Osteoblast (primary cell): Measurements from ENCODE around the gene C1orf52. TPM values are rescaled to one million over a fixed set of nuclear protein-coding genes. Genes with fewer than 3 reads are reported as not detected.

ENCODE experiments used
- DNase-seq: peaks from one replicate; pipeline ENCODE4 v3.0.0; 2011; ENCODE audit warnings: low spot score, mixed read lengths; ENCODE audit not compliant: insufficient read length; ENCODE audit errors: missing footprints
- H2AFZ ChIP-seq: 2 replicates; pipeline ENCODE4 v1.6.0; 2011; ENCODE audit warnings: mild to moderate bottlenecking, low read length
- H3K27ac ChIP-seq: 2 replicates; pipeline ENCODE4 v1.5.1; 2011; ENCODE audit warnings: mild to moderate bottlenecking, low read depth, low read length, moderate library complexity
- H3K27me3 ChIP-seq: 2 replicates; pipeline ENCODE4 v1.6.0; 2012; ENCODE audit warnings: mild to moderate bottlenecking, control low read depth, inconsistent platforms, low read length, moderate library complexity; ENCODE audit not compliant: insufficient read depth
- H3K36me3 ChIP-seq: 2 replicates; pipeline ENCODE4 v1.5.1; 2011; ENCODE audit warnings: mild to moderate bottlenecking, low read length, control low read depth, moderate library complexity; ENCODE audit not compliant: insufficient read depth
- H3K4me1 ChIP-seq: 2 replicates; pipeline ENCODE4 v1.5.1; 2011; ENCODE audit warnings: mild to moderate bottlenecking, low read length, control low read depth, moderate library complexity; ENCODE audit not compliant: insufficient read depth
- H3K4me2 ChIP-seq: 2 replicates; pipeline ENCODE4 v1.6.0; 2011; ENCODE audit warnings: mild to moderate bottlenecking, low read length; ENCODE audit not compliant: insufficient read depth
- H3K4me3 ChIP-seq: fragments of 200-600 bp; sonication (generic); 3 replicates; pipeline ENCODE4 v1.5.1; 2012; ENCODE audit warnings: mild to moderate bottlenecking, low read length, inconsistent platforms; ENCODE audit not compliant: insufficient read depth
- H3K79me2 ChIP-seq: 2 replicates; pipeline ENCODE4 v1.6.0; 2012; ENCODE audit warnings: mild to moderate bottlenecking, low read length, control low read depth, inconsistent platforms; ENCODE audit not compliant: insufficient read depth
- H3K9me3 ChIP-seq: 2 replicates; pipeline ENCODE4 v1.5.1; 2011; ENCODE audit warnings: low read depth, low read length, control low read depth
- H4K20me1 ChIP-seq: 2 replicates; pipeline ENCODE4 v1.6.0; 2012; ENCODE audit warnings: mild to moderate bottlenecking, low read length, control low read depth; ENCODE audit not compliant: insufficient read depth
- total RNA-seq: library from RNA; depleted of rRNA; stranded (reverse); fragments of >200 nt; gene quantifications from 2 replicates; pipeline ENCODE4 v1.2.3, GENCODE V29; 2012
- TF ChIP-seq, protein P1 (sequence below): IDR thresholded peaks from 2 replicates; pipeline ENCODE4 v1.5.1; 2011; ENCODE audit warnings: mild to moderate bottlenecking, low read depth, low read length, moderate library complexity; ENCODE audit errors: extremely low read depth

The C1orf52 gene
- total RNA-seq, 1 donor, result 13.0 TPM

DNA sequence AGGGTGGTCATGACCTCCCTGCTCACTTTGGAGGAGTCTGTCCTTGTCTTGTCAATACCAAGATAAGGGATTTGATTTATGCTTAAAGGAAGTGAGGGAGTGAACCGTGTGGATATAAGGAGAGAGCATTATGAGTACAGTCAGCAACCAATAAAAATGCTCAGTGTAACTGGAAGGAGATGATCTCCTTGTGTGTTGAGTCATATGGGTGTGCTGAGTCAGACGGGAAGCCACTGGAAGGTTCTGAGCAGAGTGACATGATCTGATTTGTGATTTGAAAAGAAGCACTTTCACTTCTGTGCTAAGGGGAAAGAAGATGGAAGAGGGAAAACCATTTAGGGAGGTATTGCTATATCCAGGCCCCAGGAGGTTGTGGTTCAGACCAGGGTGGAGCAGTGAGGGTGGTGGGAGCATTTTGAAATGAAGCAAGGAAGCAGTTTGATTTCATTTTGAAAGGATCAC is 19.4 kb upstream of the C1orf52 start:
- H2AFZ ChIP-seq, result peak overlapping the region; percentile 67
- H3K27me3 ChIP-seq, result no peaks in the 10 kb centered on the region
- peaks cover 23% of the 10 kb centered on the region for H3K79me2 ChIP-seq
- peaks cover 29% of the 10 kb centered on the region for H3K4me1 ChIP-seq
- peaks cover 10% of the 10 kb centered on the region for H4K20me1 ChIP-seq
- peak overlapping the region; percentile 78 for H3K27ac ChIP-seq
- H3K4me3 ChIP-seq, result peak overlapping the region; percentile 53
- H3K4me2 ChIP-seq, result peak overlapping the region; percentile 82
- no peaks in the 10 kb centered on the region for H3K9me3 ChIP-seq
- DNase-seq, result peak; percentile 96
- TF ChIP-seq, protein P1, sequence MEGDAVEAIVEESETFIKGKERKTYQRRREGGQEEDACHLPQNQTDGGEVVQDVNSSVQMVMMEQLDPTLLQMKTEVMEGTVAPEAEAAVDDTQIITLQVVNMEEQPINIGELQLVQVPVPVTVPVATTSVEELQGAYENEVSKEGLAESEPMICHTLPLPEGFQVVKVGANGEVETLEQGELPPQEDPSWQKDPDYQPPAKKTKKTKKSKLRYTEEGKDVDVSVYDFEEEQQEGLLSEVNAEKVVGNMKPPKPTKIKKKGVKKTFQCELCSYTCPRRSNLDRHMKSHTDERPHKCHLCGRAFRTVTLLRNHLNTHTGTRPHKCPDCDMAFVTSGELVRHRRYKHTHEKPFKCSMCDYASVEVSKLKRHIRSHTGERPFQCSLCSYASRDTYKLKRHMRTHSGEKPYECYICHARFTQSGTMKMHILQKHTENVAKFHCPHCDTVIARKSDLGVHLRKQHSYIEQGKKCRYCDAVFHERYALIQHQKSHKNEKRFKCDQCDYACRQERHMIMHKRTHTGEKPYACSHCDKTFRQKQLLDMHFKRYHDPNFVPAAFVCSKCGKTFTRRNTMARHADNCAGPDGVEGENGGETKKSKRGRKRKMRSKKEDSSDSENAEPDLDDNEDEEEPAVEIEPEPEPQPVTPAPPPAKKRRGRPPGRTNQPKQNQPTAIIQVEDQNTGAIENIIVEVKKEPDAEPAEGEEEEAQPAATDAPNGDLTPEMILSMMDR, result no peak
- no peaks in the 10 kb centered on the region for H3K36me3 ChIP-seq

DNA sequence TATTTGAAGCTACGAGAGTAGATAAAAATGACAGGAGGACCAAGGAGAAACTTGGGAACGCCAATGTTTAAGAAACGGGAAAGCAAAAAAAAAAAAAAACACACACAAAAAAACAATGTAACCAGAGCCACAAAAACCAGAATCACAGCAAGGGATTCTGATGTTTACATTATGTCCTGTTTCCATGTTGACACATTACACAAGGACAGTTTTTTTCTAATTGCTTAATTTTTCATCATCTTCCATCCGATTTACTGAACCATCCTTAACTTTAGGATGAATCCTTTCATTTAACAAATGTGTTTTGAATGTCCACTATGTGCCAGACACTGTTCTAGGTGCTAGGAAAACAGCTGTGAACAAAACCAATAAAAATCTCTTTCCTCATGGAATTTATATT is 18.3 kb upstream of the C1orf52 start:
- Histone ChIP-seq H3K27ac (no peak overlapping the region), H3K27me3 (no peaks in the 10 kb centered on the region), H3K9me3 (no peaks in the 10 kb centered on the region), H3K4me1 (peaks cover 33% of the 10 kb centered on the region), H4K20me1 (peaks cover 18% of the 10 kb centered on the region), H2AFZ (no peak overlapping the region), H3K79me2 (peaks cover 34% of the 10 kb centered on the region), H3K4me3 (no peak overlapping the region), H3K36me3 (peaks cover 1% of the 10 kb centered on the region), H3K4me2 (no peak overlapping the region)
- TF ChIP-seq, protein P1, result no peak
- no peak for DNase-seq

DNA sequence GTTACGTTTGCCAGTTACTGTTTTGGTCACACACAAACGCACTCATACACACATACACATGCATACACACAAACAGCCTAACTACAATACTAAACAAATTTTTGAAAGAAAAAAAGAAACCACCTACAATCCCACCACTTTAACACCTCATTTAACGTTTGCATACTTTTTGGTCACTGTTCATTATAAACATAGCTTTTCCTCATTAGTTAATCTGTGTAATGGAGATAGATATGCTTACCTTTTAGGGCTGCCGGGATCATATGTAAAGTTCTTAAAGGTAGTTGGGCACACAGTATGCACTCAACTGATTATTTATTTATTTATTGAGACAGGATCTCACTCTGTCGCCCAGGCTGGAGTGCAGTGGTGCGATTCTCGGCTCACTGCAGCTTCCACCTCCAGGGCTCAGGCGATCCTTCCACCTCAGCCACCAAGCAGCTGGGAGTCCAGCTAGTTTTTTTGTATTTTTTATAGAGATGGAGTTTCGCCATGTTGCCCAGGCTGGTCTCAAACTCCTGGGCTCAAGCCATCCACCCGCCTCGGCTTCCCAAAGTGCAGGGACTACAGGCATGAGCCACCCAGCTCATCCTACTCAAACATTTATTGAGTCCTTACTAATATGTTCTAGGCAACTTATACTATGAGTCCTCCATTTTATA is 17.6 kb upstream of the C1orf52 start:
- peaks cover 33% of the 10 kb centered on the region for H3K4me1 ChIP-seq
- no peaks in the 10 kb centered on the region for H3K27me3 ChIP-seq
- H3K36me3 ChIP-seq, result peaks cover 6% of the 10 kb centered on the region
- H3K27ac ChIP-seq, result peak overlapping the region; percentile 86
- no peak for DNase-seq
- TF ChIP-seq, protein P1, result no peak
- H3K4me2 ChIP-seq, result peak overlapping the region; percentile 92
- H3K4me3 ChIP-seq, result peak overlapping the region; percentile 82
- H3K9me3 ChIP-seq, result no peaks in the 10 kb centered on the region
- H2AFZ ChIP-seq, result peak overlapping the region; percentile 85
- H3K79me2 ChIP-seq, result peaks cover 41% of the 10 kb centered on the region
- peaks cover 23% of the 10 kb centered on the region for H4K20me1 ChIP-seq

DNA sequence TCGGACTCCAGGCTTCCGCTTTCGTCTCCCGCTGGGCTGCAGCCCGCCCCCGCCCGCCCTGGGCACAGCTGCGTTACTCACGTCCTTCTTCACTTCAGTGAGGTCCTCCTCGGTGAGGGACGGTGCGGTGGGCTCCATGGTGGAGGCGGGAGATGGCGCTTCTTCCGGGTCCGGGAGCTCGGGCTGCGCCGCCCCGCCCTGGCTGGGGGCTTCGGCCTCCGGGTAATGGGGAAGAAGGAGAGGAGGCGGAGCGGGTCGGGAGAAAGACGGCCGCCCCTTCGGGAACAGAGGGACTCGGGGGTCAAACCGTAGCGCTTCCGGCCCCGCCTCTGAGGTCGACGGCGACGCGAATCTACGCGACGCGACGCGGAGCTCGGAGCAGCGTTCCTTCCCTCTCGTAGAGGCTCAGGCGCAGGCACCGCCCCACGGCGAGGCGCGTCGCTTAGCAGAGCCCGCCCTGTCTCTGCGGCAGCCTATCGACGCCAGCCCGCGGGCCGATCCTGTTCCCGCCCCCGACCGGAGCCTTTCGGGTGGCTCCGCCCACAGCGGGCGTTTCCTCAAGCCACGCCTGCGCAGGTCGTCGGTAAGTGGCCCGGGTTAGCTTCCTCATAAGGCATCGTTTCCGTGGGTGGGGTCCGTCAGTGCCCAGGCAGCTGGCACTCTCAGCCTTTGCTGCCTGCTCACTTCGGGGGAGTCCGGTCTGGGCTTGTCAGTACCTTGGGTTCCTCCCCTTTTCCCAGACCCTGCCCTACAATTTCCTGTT is 16.9 kb upstream of the C1orf52 start, which contains the start of gene BCL10:
Gene BCL10, minus strand, starts transcription at position 418 of the 763 bp plus-strand sequence. Its CDS starts 280 bp downstream, at position 138.
- peak; percentile 96 for DNase-seq
- Histone ChIP-seq H3K9me3 (no peaks in the 10 kb centered on the region), H3K4me3 (peak within 1 kb of the TSS; percentile 82), H2AFZ (peak within 1 kb of the TSS; percentile 85), H3K36me3 (peaks cover 6% of the 10 kb centered on the region), H3K4me1 (peaks cover 33% of the 10 kb centered on the region), H3K79me2 (peaks cover 48% of the 10 kb centered on the region), H3K27me3 (no peaks in the 10 kb centered on the region), H3K27ac (peak within 1 kb of the TSS; percentile 86), H4K20me1 (peaks cover 23% of the 10 kb centered on the region), H3K4me2 (peak within 1 kb of the TSS; percentile 92)
- TF ChIP-seq, protein P1, result no peak
